Measurements from ENCODE around the gene RBM28. TPM values are rescaled to one million over a fixed set of nuclear protein-coding genes. Genes with fewer than 3 reads are reported as not detected.

Gene RBM28
- total RNA-seq, 1 experiment from 2014 or later = 45.3 TPM

DNA sequence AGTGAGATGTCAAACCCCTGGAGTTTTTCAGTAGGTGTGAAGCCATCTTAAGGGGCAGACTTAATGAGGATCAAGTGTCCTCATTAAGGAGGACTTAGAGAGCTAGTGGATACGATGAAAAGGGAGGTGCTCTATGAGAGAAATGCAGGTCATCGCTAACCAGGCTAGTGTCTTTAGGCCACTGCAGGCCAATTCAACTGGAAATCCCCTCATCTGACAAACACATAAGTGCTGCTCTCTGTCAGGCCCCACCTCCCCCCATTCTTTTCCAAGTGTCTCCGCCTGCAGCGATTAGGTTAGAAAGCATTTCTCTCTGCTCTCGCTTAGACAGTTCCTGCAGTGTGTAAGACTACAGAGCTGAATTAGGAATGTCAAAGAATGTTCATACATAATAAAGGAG lies 33.7 kb downstream of the RBM28 start:
- BruUV-seq (replicated peaks) = no TSS peak
- ChIA-PET CTCF (no interaction called here), POLR2A (ENCODE audit: unreplicated experiment) (no interaction called here)
- Histone ChIP-seq H3K9me3 (ENCODE audit: low read length) (no peaks in the 10 kb centered on the region), H3K36me3 (ENCODE audit: low read depth, low read length) (peaks cover 77% of the 10 kb centered on the region), H3K4me3 (ENCODE audit: low read length) (no peak overlapping the region), H3F3A (ENCODE audit: low read length, unreplicated experiment) (no peaks in the 10 kb centered on the region), H2AFZ (ENCODE audit: low read length) (no peak overlapping the region), H3K27ac (ENCODE audit: low read length) (no peak overlapping the region), H3K4me2 (ENCODE audit: low read length) (no peak overlapping the region), H3K79me2 (ENCODE audit: low read length) (no peaks in the 10 kb centered on the region), H3K9me2 (replicated peaks; ENCODE audit: low read length) (no peaks in the 10 kb centered on the region), H3K27me3 (ENCODE audit: low read length) (no peaks in the 10 kb centered on the region), H3K9ac (ENCODE audit: low read length) (no peak overlapping the region), H3K4me1 (ENCODE audit: insufficient read depth, low read length) (no peaks in the 10 kb centered on the region), H4K20me1 (ENCODE audit: low read length) (no peaks in the 10 kb centered on the region)
- no peak for TF ChIP-seq EZH2phosphoT487 (IDR thresholded peaks at IDR 0.05; ENCODE audit: borderline replicate concordance, low read length)
- TF ChIP-seq, protein P1, sequence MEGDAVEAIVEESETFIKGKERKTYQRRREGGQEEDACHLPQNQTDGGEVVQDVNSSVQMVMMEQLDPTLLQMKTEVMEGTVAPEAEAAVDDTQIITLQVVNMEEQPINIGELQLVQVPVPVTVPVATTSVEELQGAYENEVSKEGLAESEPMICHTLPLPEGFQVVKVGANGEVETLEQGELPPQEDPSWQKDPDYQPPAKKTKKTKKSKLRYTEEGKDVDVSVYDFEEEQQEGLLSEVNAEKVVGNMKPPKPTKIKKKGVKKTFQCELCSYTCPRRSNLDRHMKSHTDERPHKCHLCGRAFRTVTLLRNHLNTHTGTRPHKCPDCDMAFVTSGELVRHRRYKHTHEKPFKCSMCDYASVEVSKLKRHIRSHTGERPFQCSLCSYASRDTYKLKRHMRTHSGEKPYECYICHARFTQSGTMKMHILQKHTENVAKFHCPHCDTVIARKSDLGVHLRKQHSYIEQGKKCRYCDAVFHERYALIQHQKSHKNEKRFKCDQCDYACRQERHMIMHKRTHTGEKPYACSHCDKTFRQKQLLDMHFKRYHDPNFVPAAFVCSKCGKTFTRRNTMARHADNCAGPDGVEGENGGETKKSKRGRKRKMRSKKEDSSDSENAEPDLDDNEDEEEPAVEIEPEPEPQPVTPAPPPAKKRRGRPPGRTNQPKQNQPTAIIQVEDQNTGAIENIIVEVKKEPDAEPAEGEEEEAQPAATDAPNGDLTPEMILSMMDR (conservative IDR thresholded peaks at IDR 0.05; ENCODE audit: low read depth, low read length) = no peak
- no peak for TF ChIP-seq EZH2 (IDR thresholded peaks at IDR 0.05; ENCODE audit: low read length, unreplicated experiment)
- DNase-seq (no peak), ATAC-seq (no peak)
- intact Hi-C loops (cut with micrococcal nuclease) = no loop called here

DNA sequence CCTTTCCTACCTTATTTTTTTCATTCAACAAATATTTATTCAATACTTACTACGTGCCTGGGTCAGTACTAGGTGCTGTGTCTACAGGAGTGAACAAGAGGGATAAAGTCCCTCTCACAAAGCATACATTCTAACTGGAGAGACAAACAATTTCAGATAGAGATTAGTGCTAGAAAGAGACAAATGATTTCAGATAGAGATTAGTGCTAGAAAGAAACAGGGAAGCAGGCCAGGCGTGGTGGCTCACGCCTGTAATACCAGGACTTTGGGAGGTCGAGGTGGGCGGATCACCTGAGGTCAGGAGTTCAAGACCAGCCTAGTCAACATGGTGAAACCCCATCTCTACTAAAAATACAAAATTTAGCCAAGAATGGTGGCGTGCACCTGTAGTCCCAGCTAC lies 34.6 kb downstream of the RBM28 start:
- BruUV-seq (replicated peaks) = no TSS peak
- Histone ChIP-seq H3K9me3 (ENCODE audit: low read length) (no peaks in the 10 kb centered on the region), H3K36me3 (ENCODE audit: low read depth, low read length) (peaks cover 75% of the 10 kb centered on the region), H2AFZ (ENCODE audit: low read length) (no peak overlapping the region), H3K27me3 (ENCODE audit: low read length) (no peaks in the 10 kb centered on the region), H3K9ac (ENCODE audit: low read length) (no peak overlapping the region), H3F3A (ENCODE audit: low read length, unreplicated experiment) (no peaks in the 10 kb centered on the region), H3K4me3 (ENCODE audit: low read length) (no peak overlapping the region), H3K9me2 (replicated peaks; ENCODE audit: low read length) (no peaks in the 10 kb centered on the region), H3K4me2 (ENCODE audit: low read length) (no peak overlapping the region), H4K20me1 (ENCODE audit: low read length) (no peaks in the 10 kb centered on the region), H3K4me1 (ENCODE audit: insufficient read depth, low read length) (no peaks in the 10 kb centered on the region), H3K79me2 (ENCODE audit: low read length) (no peaks in the 10 kb centered on the region), H3K27ac (ENCODE audit: low read length) (no peak overlapping the region)
- ChIA-PET CTCF (no interaction called here), POLR2A (ENCODE audit: unreplicated experiment) (no interaction called here)
- DNase-seq (no peak), ATAC-seq (no peak)
- no peak for TF ChIP-seq EZH2 (IDR thresholded peaks at IDR 0.05; ENCODE audit: low read length, unreplicated experiment)
- no peak for TF ChIP-seq EZH2phosphoT487 (IDR thresholded peaks at IDR 0.05; ENCODE audit: borderline replicate concordance, low read length)
- TF ChIP-seq, protein P1 (conservative IDR thresholded peaks at IDR 0.05; ENCODE audit: low read depth, low read length) = no peak
- intact Hi-C loops (cut with micrococcal nuclease) = no loop called here

GRCh38 chr7:128307061-128307460 lies 36.6 kb downstream of the RBM28 start:
- Histone ChIP-seq H3K79me2 (ENCODE audit: low read length) (no peaks in the 10 kb centered on the region), H3K9me2 (replicated peaks; ENCODE audit: low read length) (no peaks in the 10 kb centered on the region), H3K27ac (ENCODE audit: low read length) (no peak overlapping the region), H3K36me3 (ENCODE audit: low read depth, low read length) (peaks cover 64% of the 10 kb centered on the region), H2AFZ (ENCODE audit: low read length) (no peak overlapping the region), H4K20me1 (ENCODE audit: low read length) (no peaks in the 10 kb centered on the region), H3K9me3 (ENCODE audit: low read length) (no peaks in the 10 kb centered on the region), H3K4me2 (ENCODE audit: low read length) (no peak overlapping the region), H3K4me3 (ENCODE audit: low read length) (no peak overlapping the region), H3F3A (ENCODE audit: low read length, unreplicated experiment) (no peaks in the 10 kb centered on the region), H3K9ac (ENCODE audit: low read length) (no peak overlapping the region), H3K4me1 (ENCODE audit: insufficient read depth, low read length) (no peaks in the 10 kb centered on the region), H3K27me3 (ENCODE audit: low read length) (no peaks in the 10 kb centered on the region)
- intact Hi-C loops (cut with micrococcal nuclease) = no loop called here
- no TSS peak for BruUV-seq (replicated peaks)
- no peak for ATAC-seq
- CTCF ChIA-PET = no interaction called here
- DNase-seq = no peak
- TF ChIP-seq EZH2phosphoT487 (IDR thresholded peaks at IDR 0.05; ENCODE audit: borderline replicate concordance, low read length) (no peak), EZH2 (IDR thresholded peaks at IDR 0.05; ENCODE audit: low read length, unreplicated experiment) (no peak)
- TF ChIP-seq, protein P1 (conservative IDR thresholded peaks at IDR 0.05; ENCODE audit: low read depth, low read length) = no peak
- POLR2A ChIA-PET (ENCODE audit: unreplicated experiment) = interaction anchor here (0.6 kb wide), 1 partner anchor 38 kb away, joined by 3 read pairs; no protein-coding TSS in a partner anchor

Measured in PC-3 (cell line).